Measurements from ENCODE around the gene CAPN5.
"Not testable (repeated sequence)": the region's sequence is repeated elsewhere in the genome, so short reads cannot be mapped to it uniquely, and the experiment has no call there.

The CAPN5 gene

DNA sequence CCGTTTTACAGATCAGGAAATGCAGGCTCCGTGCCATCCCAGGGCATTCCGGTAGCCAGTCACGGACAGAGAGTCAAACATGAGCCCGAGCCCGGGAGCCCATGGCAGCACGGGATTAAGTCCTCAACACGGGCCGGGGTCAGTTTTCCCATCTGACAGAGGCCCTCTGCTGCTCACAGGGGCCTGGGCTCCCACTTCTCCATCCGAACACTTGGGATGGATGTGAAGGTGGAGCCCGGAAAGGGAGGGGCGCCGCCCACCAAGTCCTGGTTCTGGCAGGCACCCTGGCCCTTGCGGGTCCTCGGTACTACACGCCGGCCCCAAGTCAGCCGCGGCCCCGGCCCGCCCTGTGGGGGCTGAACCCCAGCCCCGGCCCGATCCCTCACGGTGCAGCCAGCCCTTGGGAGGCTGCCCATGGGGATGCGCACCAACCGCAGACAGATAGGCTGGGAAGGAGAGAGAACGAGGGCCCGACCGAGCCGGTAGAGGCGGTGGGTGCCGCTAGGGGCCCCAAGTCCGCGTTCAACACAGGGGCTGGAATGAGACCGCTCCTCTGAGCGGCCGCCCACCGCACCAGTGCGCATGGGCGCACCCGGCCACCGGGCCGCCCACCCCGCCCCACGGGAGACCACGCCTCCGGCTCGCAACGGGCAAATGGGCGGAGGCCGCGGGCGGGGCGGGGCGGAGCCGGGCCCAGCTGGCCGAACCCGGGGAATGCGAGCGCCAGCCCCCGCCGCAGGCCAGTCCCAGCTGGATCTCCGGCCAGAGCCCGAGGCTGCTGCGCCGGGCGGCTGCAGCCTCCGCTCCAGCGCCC is at the start of gene CAPN5:
Gene CAPN5, plus strand, starts transcription at position 743 of the 814 bp plus-strand sequence. CDS start 17,916 bp downstream, outside the sequence.
- DNase-seq = peak; percentile 95

GRCh38 chr11:77018396-77018924 is 48.3 kb upstream of the CAPN5 start:
- not testable (repeated sequence) for DNase-seq

DNA sequence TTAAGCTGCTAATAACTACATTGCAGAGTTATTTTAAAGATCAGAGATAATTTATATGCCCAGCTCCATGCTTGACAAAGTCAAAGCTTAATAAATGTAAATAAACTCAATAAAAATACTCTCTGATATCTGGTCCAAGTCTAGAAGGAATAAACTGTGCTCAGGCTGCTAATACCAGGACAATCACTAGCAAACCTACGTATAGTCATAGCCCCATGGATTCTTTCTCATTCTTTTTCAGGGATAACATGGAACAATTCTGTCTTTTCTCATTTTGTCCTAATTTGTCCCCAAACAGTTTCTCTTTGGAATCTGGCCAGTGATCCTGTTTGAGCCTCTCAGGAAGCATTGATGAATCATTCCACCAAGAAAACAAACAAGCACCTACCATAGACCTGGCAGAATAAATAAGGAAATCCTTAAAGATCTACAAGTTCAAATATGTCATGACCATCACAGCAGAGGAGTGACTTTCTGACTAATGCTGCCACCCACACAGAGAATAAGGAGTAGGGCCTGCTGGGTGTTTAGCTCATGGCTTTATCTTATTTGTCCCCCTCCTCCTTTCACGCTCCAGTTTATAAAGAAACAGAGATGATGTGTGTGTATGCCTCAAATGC is 46.7 kb upstream of the CAPN5 start:
- DNase-seq = no peak

DNA sequence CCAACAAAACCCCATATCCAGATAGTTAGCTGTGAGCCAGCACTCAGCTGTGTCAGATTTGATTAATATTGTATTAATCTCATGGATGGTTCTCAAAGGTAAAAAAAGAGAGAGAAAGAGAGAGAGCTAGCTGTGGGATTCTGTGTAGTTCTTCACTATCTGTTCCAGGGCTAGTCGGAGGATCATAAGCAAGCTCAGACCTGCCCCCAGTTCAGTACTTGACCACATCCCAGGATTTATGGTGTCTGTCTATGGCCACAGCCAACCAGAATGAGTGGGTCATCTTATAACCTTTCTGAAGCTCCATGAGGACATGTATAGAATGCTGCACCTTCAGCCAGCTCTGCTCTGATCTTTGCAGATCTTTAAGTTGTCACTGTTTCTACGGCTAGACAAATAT is 46.0 kb upstream of the CAPN5 start:
- no peak for DNase-seq

GRCh38 chr11:77024745-77025144 is 42.0 kb upstream of the CAPN5 start:
- DNase-seq = no peak

DNA sequence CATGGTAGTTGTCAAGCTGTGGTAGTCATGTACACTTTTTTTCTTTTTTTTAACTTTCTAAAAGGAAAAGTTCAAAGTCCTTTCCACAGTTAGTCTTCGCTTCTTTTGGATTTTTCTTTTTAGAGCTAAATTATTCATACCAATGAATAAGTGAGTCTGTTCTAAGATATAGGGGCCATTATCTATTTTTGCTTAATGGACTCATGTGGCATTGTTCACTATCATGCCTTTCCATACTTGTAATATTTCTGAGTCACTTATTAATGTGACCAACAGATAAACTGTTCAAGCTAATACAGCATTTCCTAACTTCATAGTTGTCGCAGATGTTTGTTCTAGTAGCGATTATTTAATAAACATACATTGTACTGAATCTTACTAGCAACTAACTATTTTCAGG is 40.5 kb upstream of the CAPN5 start:
- no peak for DNase-seq

GRCh38 chr11:77026743-77027142 is 40.0 kb upstream of the CAPN5 start:
- DNase-seq = no peak

DNA sequence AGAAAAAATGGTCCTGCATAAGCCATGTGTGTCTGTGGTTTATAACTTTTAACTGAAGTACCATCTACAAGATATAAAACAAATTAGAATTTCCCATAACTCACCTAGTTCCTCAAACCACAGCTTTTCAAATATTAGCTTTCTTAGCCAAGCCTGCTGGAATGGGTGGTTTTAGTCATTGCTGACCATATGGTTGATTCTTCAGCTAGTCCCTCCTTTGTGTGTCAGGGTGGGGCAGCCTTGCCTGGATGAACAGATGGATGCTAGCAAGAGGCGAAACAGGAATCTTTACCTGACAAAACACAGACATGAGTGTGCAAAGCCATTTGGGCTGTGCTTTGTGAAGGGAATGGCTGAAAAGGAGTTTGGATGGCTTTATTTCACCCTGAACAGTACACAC is 39.5 kb upstream of the CAPN5 start:
- no peak for DNase-seq

- DNase-seq = no peak
Measured at GRCh38 chr11:77029829-77030228, 36.9 kb upstream of the CAPN5 start.

GRCh38 chr11:77030834-77031414 is 35.8 kb upstream of the CAPN5 start:
- DNase-seq = no peak

GRCh38 chr11:77031599-77031998 is 35.2 kb upstream of the CAPN5 start:
- no peak for DNase-seq

DNA sequence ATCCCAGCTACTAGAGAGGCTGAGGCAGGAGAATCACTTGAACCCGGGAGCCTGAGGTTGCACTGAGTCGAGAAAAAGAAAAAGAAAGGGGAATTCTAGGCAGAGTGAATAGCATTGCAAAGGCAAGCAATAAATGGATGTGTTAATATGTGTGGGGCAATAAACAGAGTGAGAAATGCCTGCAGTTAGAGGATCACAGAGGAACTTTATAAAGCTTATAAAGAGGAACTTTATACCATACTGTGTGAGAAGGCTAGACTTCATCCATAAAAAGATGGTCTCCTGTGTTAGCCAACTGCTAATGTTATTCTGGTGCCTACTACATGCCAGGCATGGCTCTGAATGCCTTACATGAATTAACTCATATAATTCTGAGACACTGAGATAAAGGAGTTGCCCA is 31.7 kb upstream of the CAPN5 start:
- peak; percentile 26 for DNase-seq

GRCh38 chr11:77035580-77035979 is 31.2 kb upstream of the CAPN5 start:
- peak; percentile 6 for DNase-seq

DNA sequence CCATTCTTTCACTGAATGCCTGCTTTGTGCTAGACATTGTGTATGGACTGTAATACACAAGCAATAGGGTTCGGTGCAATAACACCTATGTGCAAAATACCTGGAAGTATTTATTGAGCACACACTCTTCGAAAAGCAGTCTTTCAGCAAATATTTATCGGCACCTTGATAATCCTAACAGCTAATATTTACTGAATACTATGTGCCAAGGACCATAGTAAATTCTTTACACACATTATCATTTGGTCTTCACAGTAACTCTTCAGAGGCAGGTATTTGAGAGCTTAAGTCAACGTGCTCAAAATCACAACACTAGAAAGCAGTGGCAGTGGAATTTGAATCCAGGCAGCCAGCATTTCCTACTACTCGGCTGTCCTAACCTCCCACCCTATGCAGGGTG is 30.4 kb upstream of the CAPN5 start:
- DNase-seq = no peak

GRCh38 chr11:77037057-77037456 is 29.7 kb upstream of the CAPN5 start:
- DNase-seq = no peak

- no peak for DNase-seq
Measured at GRCh38 chr11:77038029-77038824, 28.5 kb upstream of the CAPN5 start.

GRCh38 chr11:77038825-77039326 is 27.9 kb upstream of the CAPN5 start:
- DNase-seq = peak; percentile 21

DNA sequence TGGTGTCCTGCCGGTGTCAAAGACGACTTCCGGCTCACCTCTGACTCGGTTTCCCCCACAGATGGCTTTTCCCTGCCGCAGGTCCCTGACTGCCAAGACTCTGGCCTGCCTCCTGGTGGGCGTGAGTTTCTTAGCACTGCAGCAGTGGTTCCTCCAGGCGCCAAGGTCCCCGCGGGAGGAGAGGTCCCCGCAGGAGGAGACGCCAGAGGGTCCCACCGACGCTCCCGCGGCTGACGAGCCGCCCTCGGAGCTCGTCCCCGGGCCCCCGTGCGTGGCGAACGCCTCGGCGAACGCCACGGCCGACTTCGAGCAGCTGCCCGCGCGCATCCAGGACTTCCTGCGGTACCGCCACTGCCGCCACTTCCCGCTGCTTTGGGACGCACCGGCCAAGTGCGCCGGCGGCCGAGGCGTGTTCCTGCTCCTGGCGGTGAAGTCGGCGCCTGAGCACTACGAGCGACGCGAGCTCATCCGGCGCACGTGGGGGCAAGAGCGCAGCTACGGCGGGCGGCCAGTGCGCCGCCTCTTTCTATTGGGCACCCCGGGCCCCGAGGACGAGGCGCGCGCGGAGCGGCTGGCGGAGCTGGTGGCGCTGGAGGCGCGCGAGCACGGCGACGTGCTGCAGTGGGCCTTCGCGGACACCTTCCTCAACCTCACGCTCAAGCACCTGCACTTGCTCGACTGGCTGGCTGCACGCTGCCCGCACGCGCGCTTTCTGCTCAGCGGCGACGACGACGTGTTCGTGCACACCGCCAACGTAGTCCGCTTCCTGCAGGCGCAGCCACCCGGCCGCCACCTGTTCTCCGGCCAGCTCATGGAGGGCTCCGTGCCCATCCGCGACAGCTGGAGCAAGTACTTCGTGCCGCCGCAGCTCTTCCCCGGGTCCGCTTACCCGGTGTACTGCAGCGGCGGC is 27.0 kb upstream of the CAPN5 start:
- peak; percentile 25 for DNase-seq

GRCh38 chr11:77040401-77040777 is 26.4 kb upstream of the CAPN5 start:
- DNase-seq = no peak

- DNase-seq = no peak
Measured at GRCh38 chr11:77040889-77041288, 25.9 kb upstream of the CAPN5 start.

DNA sequence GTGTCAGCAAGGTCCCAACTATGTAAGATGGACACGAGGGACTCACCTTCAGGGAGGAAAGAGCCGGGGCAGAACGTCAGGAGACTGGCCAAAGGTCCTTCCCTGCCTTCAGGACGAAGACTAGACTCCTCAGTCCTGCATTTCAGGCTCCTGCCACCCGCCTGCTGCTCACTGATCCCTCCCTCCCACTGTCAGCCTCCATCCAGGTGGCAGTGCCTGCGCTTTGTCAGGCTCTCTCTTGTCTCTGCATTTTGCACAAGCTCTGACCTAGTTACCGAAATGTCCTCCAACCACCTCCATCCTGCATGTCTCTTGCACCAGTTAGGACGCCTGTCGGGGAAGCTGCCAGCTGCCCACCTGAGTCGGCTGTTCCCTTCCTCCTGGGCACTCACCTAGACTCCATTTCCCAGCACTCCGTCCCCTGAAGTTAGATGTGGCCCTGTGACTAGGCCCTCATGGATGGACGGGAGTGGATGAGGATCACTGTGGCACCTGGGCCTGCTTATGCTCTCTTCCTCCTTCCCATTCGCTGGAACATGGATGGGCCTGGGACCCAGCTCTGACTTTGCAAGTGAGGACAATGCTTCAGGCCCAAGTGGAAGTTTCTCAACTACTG is 24.6 kb upstream of the CAPN5 start:
- no peak for DNase-seq

Data from suppressor macrophage treated with lipopolysaccharide for 4 hours (primary cell).